HepG2 (cell line): Measurements from ENCODE around the gene SSBP4. TPM values are rescaled to one million over a fixed set of nuclear protein-coding genes. Genes with fewer than 3 reads are reported as not detected.
A peak's percentile ranks its signal among the peaks of the same experiment; 100 is the strongest.

Experiments
- GATA4 ChIP-seq: sonication (generic); IDR thresholded peaks from 2 replicates; pipeline ENCODE4 v1.6.1; 2016; ENCODE audit warnings: antibody characterized with exemption, low read depth, borderline replicate concordance
- HMG20B ChIP-seq: conservative IDR thresholded peaks from 2 replicates; pipeline ENCODE4 v1.6.1; 2016; ENCODE audit warnings: missing genetic modification reagents, missing compliant biosample characterization
- SP2 ChIP-seq: sonication (generic); formaldehyde crosslinking; IDR thresholded peaks from 2 replicates; pipeline ENCODE4 v1.5.1; 2020; ENCODE audit warnings: mild to moderate bottlenecking, missing genetic modification reagents
- SP4 ChIP-seq: sonication (generic); formaldehyde crosslinking; IDR thresholded peaks from 2 replicates; pipeline ENCODE4 v1.8.1; 2023; ENCODE audit warnings: mild to moderate bottlenecking, missing genetic modification reagents
- TMF1 ChIP-seq: sonication (generic); formaldehyde crosslinking; IDR thresholded peaks from 2 replicates; pipeline ENCODE4 v1.8.1; 2022; ENCODE audit warnings: low read depth, missing genetic modification reagents
- ZFP36 ChIP-seq: fragments of 150-350 bp; IDR thresholded peaks from 2 replicates; pipeline ENCODE4 v1.6.1; 2018; ENCODE audit warnings: borderline replicate concordance, low read length, low read depth; ENCODE audit not compliant: partially characterized antibody
- ZMYM2 ChIP-seq: sonication (generic); formaldehyde crosslinking; IDR thresholded peaks from 2 replicates; pipeline ENCODE4 v1.8.0; 2022; ENCODE audit warnings: mild to moderate bottlenecking, missing genetic modification reagents
- ZMYM3 ChIP-seq: sonication (generic); formaldehyde crosslinking; IDR thresholded peaks from 2 replicates; pipeline ENCODE4 v1.5.1; 2020; ENCODE audit warnings: mild to moderate bottlenecking, missing genetic modification reagents
- ZNF282 ChIP-seq: fragments of 450-650 bp; IDR thresholded peaks from 2 replicates; pipeline ENCODE4 v1.6.1; 2018; ENCODE audit not compliant: partially characterized antibody
- ZNF33A ChIP-seq: sonication (generic); formaldehyde crosslinking; IDR thresholded peaks from 2 replicates; pipeline ENCODE4 v1.5.1; 2020; ENCODE audit warnings: missing genetic modification reagents, mild to moderate bottlenecking, moderate library complexity, borderline replicate concordance
- ZNF367 ChIP-seq: sonication (generic); formaldehyde crosslinking; IDR thresholded peaks from 2 replicates; pipeline ENCODE4 v1.4.0; 2020; ENCODE audit warnings: missing genetic modification reagents, borderline replicate concordance
- ZNF678 ChIP-seq: sonication (generic); formaldehyde crosslinking; IDR thresholded peaks from 2 replicates; pipeline ENCODE4 v1.4.0; 2020; ENCODE audit warnings: mild to moderate bottlenecking, missing genetic modification reagents
- ZNF7 ChIP-seq: IDR thresholded peaks from 2 replicates; pipeline ENCODE4 v1.6.1; 2016; ENCODE audit warnings: missing biosample characterization, missing genetic modification reagents
- ZNF780A ChIP-seq: sonication (generic); formaldehyde crosslinking; IDR thresholded peaks from 2 replicates; pipeline ENCODE4 v1.8.0; 2022; ENCODE audit warnings: mild to moderate bottlenecking, missing genetic modification reagents, moderate library complexity
- polyA plus RNA-seq, 8 experiments: library from polyadenylated mRNA; depleted of rRNA in 3 of 8; stranded (reverse) in 7 of 8; unstranded in 1 of 8; fragments of >200 nt; fragmentation: Illumina TruSeq in 4 of 8; extraction: Trizol in 4 of 8; gene quantifications; 2 replicates each; pipeline versions ENCODE4 v1.2.1 to v1.2.3, GENCODE V29; 2011 to 2016; ENCODE audit warnings: low read depth in 4 of 8, missing spikeins in 1 of 8, mixed read lengths in 1 of 8; ENCODE audit not compliant: insufficient read depth in 1 of 8
- total RNA-seq, 5 experiments: library from RNA; depleted of rRNA; stranded (reverse); fragments of >200 nt; fragmentation: Illumina TruSeq; extraction: Trizol; gene quantifications; 2 replicates each; pipeline ENCODE4 v1.2.3, GENCODE V29; 2016; ENCODE audit warnings: low read depth in 1 of 5
- TF ChIP-seq, protein P1 (sequence below): sonication (generic); formaldehyde crosslinking; IDR thresholded peaks from 2 replicates; pipeline ENCODE4 v1.5.0; 2020; ENCODE audit warnings: mild to moderate bottlenecking, missing genetic modification reagents, borderline replicate concordance
- TF ChIP-seq, protein P2 (sequence below): sonication (generic); formaldehyde crosslinking; IDR thresholded peaks from 2 replicates; pipeline ENCODE4 v1.4.0; 2020; ENCODE audit warnings: mild to moderate bottlenecking, missing genetic modification reagents
- TF ChIP-seq, protein P3 (sequence below): sonication (generic); formaldehyde crosslinking; IDR thresholded peaks from 2 replicates; pipeline ENCODE4 v1.4.0; 2020; ENCODE audit warnings: missing genetic modification reagents
- TF ChIP-seq, protein P4 (sequence below): sonication (generic); formaldehyde crosslinking; IDR thresholded peaks from 2 replicates; pipeline ENCODE4 v1.8.1; 2023; ENCODE audit warnings: mild to moderate bottlenecking, moderate library complexity, missing genetic modification reagents
- TF ChIP-seq, protein P5 (sequence below): IDR thresholded peaks from 2 replicates; pipeline ENCODE4 v1.6.1; 2016; ENCODE audit warnings: low read depth, borderline replicate concordance

Gene SSBP4
- total and polyA plus RNA-seq, 2 of the 13 experiments (the other 11 are each of a cell fraction or from before 2014, with no cell fraction given), result 20.8 to 39.5 TPM

DNA sequence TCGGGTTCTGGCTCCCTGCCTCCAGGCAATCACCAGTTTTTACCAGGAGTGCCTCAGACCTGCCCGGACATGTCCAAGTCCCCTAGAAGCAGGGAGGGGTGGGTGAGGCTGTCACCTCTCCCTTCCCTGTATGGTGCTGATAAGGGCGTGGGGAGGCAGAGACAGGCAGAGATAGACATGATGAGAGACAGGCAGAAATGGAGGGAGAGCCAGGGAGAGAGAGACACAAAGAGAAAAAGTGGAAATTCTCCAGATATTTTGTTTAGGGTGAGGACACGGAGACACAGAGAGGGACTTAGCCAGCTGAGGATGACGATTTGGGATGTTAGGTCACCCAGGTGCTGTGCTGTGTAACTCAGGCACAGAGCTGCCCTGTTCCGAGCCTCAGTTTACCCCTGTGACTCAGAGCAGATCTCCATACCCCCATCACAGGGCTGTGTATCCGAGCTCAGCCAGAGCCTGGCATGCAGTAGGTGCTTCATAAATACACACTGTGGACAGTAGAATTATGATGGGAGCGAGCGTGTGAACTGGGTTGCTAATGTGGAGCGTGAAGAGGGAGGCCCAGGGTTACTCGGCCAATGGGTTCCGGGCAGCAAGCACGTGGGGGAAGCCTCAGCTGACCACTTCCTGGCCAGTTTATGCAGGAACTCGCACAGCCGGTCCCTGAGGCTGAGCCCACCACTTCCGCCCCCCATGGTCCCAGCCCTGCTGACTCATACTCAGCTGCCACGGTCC, 45.1 kb upstream of the SSBP4 start (continued):
- TF ChIP-seq, protein P1, sequence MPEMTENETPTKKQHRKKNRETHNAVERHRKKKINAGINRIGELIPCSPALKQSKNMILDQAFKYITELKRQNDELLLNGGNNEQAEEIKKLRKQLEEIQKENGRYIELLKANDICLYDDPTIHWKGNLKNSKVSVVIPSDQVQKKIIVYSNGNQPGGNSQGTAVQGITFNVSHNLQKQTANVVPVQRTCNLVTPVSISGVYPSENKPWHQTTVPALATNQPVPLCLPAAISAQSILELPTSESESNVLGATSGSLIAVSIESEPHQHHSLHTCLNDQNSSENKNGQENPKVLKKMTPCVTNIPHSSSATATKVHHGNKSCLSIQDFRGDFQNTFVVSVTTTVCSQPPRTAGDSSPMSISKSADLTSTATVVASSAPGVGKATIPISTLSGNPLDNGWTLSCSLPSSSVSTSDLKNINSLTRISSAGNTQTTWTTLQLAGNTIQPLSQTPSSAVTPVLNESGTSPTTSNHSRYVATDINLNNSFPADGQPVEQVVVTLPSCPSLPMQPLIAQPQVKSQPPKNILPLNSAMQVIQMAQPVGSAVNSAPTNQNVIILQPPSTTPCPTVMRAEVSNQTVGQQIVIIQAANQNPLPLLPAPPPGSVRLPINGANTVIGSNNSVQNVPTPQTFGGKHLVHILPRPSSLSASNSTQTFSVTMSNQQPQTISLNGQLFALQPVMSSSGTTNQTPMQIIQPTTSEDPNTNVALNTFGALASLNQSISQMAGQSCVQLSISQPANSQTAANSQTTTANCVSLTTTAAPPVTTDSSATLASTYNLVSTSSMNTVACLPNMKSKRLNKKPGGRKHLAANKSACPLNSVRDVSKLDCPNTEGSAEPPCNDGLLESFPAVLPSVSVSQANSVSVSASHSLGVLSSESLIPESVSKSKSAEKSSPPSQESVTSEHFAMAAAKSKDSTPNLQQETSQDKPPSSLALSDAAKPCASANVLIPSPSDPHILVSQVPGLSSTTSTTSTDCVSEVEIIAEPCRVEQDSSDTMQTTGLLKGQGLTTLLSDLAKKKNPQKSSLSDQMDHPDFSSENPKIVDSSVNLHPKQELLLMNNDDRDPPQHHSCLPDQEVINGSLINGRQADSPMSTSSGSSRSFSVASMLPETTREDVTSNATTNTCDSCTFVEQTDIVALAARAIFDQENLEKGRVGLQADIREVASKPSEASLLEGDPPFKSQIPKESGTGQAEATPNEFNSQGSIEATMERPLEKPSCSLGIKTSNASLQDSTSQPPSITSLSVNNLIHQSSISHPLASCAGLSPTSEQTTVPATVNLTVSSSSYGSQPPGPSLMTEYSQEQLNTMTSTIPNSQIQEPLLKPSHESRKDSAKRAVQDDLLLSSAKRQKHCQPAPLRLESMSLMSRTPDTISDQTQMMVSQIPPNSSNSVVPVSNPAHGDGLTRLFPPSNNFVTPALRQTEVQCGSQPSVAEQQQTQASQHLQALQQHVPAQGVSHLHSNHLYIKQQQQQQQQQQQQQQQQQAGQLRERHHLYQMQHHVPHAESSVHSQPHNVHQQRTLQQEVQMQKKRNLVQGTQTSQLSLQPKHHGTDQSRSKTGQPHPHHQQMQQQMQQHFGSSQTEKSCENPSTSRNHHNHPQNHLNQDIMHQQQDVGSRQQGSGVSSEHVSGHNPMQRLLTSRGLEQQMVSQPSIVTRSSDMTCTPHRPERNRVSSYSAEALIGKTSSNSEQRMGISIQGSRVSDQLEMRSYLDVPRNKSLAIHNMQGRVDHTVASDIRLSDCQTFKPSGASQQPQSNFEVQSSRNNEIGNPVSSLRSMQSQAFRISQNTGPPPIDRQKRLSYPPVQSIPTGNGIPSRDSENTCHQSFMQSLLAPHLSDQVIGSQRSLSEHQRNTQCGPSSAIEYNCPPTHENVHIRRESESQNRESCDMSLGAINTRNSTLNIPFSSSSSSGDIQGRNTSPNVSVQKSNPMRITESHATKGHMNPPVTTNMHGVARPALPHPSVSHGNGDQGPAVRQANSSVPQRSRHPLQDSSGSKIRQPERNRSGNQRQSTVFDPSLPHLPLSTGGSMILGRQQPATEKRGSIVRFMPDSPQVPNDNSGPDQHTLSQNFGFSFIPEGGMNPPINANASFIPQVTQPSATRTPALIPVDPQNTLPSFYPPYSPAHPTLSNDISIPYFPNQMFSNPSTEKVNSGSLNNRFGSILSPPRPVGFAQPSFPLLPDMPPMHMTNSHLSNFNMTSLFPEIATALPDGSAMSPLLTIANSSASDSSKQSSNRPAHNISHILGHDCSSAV (CRISPR knock-in tag), result no peak
- TF ChIP-seq HMG20B (CRISPR knock-in tag) (no peak), ZNF780A (CRISPR knock-in tag) (no peak), ZNF678 (CRISPR knock-in tag) (no peak), SP2 (peak; percentile 46; the same call in 1 of the 2 replicates), ZNF282 (no peak), ZNF7 (no peak), GATA4 (no peak), ZMYM2 (CRISPR knock-in tag) (peak; percentile 39; the same call in 1 of the 2 replicates), ZMYM3 (CRISPR knock-in tag) (peak; percentile 81), ZFP36 (no peak), ZNF367 (no peak), ZNF33A (CRISPR knock-in tag) (0 out of 2 replicates have a peak, but pooled peaks have one; percentile 58), SP4 (CRISPR knock-in tag) (peak; percentile 25; the same call in 1 of the 2 replicates), TMF1 (CRISPR knock-in tag) (no peak)
- TF ChIP-seq, protein P2, sequence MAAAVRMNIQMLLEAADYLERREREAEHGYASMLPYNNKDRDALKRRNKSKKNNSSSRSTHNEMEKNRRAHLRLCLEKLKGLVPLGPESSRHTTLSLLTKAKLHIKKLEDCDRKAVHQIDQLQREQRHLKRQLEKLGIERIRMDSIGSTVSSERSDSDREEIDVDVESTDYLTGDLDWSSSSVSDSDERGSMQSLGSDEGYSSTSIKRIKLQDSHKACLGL (CRISPR knock-in tag), result peak; percentile 80
- TF ChIP-seq, protein P3, sequence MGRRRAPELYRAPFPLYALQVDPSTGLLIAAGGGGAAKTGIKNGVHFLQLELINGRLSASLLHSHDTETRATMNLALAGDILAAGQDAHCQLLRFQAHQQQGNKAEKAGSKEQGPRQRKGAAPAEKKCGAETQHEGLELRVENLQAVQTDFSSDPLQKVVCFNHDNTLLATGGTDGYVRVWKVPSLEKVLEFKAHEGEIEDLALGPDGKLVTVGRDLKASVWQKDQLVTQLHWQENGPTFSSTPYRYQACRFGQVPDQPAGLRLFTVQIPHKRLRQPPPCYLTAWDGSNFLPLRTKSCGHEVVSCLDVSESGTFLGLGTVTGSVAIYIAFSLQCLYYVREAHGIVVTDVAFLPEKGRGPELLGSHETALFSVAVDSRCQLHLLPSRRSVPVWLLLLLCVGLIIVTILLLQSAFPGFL (CRISPR knock-in tag), result no peak
- TF ChIP-seq, protein P4, sequence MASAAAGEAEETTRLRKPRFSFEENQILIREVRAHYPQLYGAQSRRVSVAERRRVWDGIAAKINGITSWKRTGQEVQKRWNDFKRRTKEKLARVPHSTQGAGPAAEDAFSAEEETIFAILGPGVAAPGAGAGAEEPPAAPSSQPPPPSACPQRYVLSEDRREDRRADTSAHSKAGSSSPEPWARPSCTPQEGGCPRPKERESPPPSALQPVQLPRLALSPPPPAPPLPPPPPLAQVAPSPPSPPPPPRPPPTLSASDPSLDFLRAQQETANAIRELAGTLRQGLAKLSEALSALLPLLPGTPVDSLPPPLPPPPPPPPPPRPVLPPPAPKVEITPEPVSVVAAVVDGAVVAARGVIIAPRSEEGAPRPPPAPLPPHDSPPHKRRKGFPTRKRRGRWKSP (CRISPR knock-in tag), result no peak; the same call in 1 of the 2 replicates
- TF ChIP-seq, protein P5, sequence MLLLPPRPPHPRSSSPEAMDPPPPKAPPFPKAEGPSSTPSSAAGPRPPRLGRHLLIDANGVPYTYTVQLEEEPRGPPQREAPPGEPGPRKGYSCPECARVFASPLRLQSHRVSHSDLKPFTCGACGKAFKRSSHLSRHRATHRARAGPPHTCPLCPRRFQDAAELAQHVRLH, result 0 out of 2 replicates have a peak, but pooled peaks have one; percentile 22
